Testis (tissue), 3 donors: ENCODE measurements around the gene SALL2. TPM values are rescaled to one million over a fixed set of nuclear protein-coding genes. Genes with fewer than 3 reads are reported as not detected.

Source experiments
- DNase-seq: peaks from one replicate; pipeline ENCODE4 v3.0.0-alpha.2; 2019
- H3K27ac ChIP-seq, 2 donors: fragments of 200-600 bp; sonication (generic); one replicate each; pipeline ENCODE4 v1.5.1; 2019
- H3K27me3 ChIP-seq: fragments of 200-600 bp; sonication (generic); one replicate; pipeline ENCODE4 v1.5.1; 2019
- H3K36me3 ChIP-seq: fragments of 200-600 bp; sonication (generic); one replicate; pipeline ENCODE4 v1.5.1; 2017; ENCODE audit warnings: low read depth; ENCODE audit errors: missing control alignments
- H3K4me1 ChIP-seq: fragments of 200-600 bp; sonication (generic); one replicate; pipeline ENCODE4 v1.5.1; 2019
- H3K4me3 ChIP-seq, 2 donors: fragments of 200-600 bp; sonication (generic); one replicate each; pipeline ENCODE4 v1.5.1; 2017 to 2019
- H3K9me3 ChIP-seq: fragments of 200-600 bp; sonication (generic); one replicate; pipeline ENCODE4 v1.5.1; 2017
- CTCF ChIP-seq, 3 experiments: fragments of 450-650 bp in 2 of 3; fragments of 200-600 bp in 1 of 3; sonication (generic) in 1 of 3; IDR thresholded peaks; one replicate each; pipeline ENCODE4 v1.5.1; 2016 to 2019; ENCODE audit warnings: antibody characterized with exemption in 3 of 3, mild to moderate bottlenecking in 2 of 3, moderate library complexity in 1 of 3
- POLR2A ChIP-seq: fragments of 450-650 bp; IDR thresholded peaks from one replicate; pipeline ENCODE4 v1.6.1; 2017; ENCODE audit warnings: antibody characterized with exemption, mild to moderate bottlenecking, moderate library complexity
- WGBS, 2 donors: methylation state at CpG; one replicate each; pipeline ENCODE4 v1.1.5; 2018; 5-methylcytosine and 5-hydroxymethylcytosine counted together
- intact Hi-C: fragments of 100-400 bp; cut with DNase I; formaldehyde crosslinking; loops from one replicate; pipeline ENCODE4 v1.15.1; 2023; ENCODE audit warnings: low total_unique reads
- polyA plus RNA-seq: library from polyadenylated mRNA; stranded (reverse); fragments of 350-450 nt; fragmentation: Illumina TruSeq; extraction: RNeasy Lipid Tissue Mini Kit (QIAGEN cat#74804); gene quantifications from one replicate; pipeline ENCODE4 v1.2.3, GENCODE V29; 2014; ENCODE audit warnings: low read depth, low replicate concordance; ENCODE audit not compliant: insufficient read depth
- total RNA-seq, 2 donors: library from RNA; depleted of rRNA; stranded (reverse); fragments of >200 nt; gene quantifications; one replicate each; pipeline ENCODE4 v1.2.3, GENCODE V29; 2016

Gene SALL2
- total and polyA plus RNA-seq, 3 donors from 2014 or later: 4.1 to 5.5 (median 5.0) TPM

GRCh38 chr14:21525571-21525961 is 580 bp downstream of the SALL2 start:
- 22 to 27% methylated on average over 7 to 11 of the region's 12 CpGs for WGBS, 2 donors
- DNase-seq: no peak
- peak overlapping the region; percentile 69 to 81 for H3K4me3 ChIP-seq
- intact Hi-C loops: no loop called here
- peaks cover 9% of the 10 kb centered on the region for H3K4me1 ChIP-seq
- H3K36me3 ChIP-seq: no peaks in the 10 kb centered on the region
- H3K27ac ChIP-seq: no peak overlapping the region
- no peaks in the 10 kb centered on the region for H3K27me3 ChIP-seq
- TF ChIP-seq POLR2A: no peak
- TF ChIP-seq CTCF (IDR thresholded peaks at IDR 0.05): no peak
- no peaks in the 10 kb centered on the region for H3K9me3 ChIP-seq

GRCh38 chr14:21524575-21525490 is 1.3 kb downstream of the SALL2 start:
- no peak for DNase-seq
- H3K27ac ChIP-seq: no peak overlapping the region
- WGBS, 2 donors: 66 to 77% methylated on average over 16 to 18 of the region's 18 CpGs
- no peaks in the 10 kb centered on the region for H3K9me3 ChIP-seq
- H3K4me1 ChIP-seq: peaks cover 9% of the 10 kb centered on the region
- TF ChIP-seq POLR2A: no peak
- TF ChIP-seq CTCF (IDR thresholded peaks at IDR 0.05): no peak
- no peaks in the 10 kb centered on the region for H3K36me3 ChIP-seq
- no peak overlapping the region for H3K4me3 ChIP-seq
- intact Hi-C loops: no loop called here
- H3K27me3 ChIP-seq: no peaks in the 10 kb centered on the region

- 84 to 97% methylated on average over 6 to 7 of the region's 7 CpGs for WGBS, 2 donors
- DNase-seq: no peak
- TF ChIP-seq CTCF (IDR thresholded peaks at IDR 0.05) (no peak), POLR2A (no peak)
- Histone ChIP-seq H3K27me3 (no peaks in the 10 kb centered on the region), H3K4me1 (peaks cover 9% of the 10 kb centered on the region), H3K27ac (no peak overlapping the region), H3K36me3 (no peaks in the 10 kb centered on the region), H3K9me3 (no peaks in the 10 kb centered on the region), H3K4me3 (no peak overlapping the region)
- intact Hi-C loops: no loop called here
Observed at GRCh38 chr14:21523203-21523602, 2.9 kb downstream of the SALL2 start.

- intact Hi-C loops: no loop called here
- no peaks in the 10 kb centered on the region for H3K36me3 ChIP-seq
- no peaks in the 10 kb centered on the region for H3K9me3 ChIP-seq
- H3K27ac ChIP-seq: no peak overlapping the region
- peaks cover 5% of the 10 kb centered on the region for H3K4me1 ChIP-seq
- WGBS, 2 donors: 82 to 87% methylated on average over 2 of the region's 2 CpGs
- H3K27me3 ChIP-seq: no peaks in the 10 kb centered on the region
- H3K4me3 ChIP-seq: no peak overlapping the region
- no peak for DNase-seq
- TF ChIP-seq CTCF (IDR thresholded peaks at IDR 0.05) (no peak), POLR2A (no peak)
Observed at GRCh38 chr14:21521501-21521900, 4.6 kb downstream of the SALL2 start.

GRCh38 chr14:21520767-21521166 is 5.4 kb downstream of the SALL2 start:
- Histone ChIP-seq H3K27me3 (no peaks in the 10 kb centered on the region), H3K4me1 (peaks cover 5% of the 10 kb centered on the region), H3K9me3 (no peaks in the 10 kb centered on the region), H3K27ac (no peak overlapping the region), H3K4me3 (no peak overlapping the region), H3K36me3 (no peaks in the 10 kb centered on the region)
- 90 to 96% methylated on average over 1 of the region's 1 CpG for WGBS, 2 donors
- no peak for TF ChIP-seq CTCF (IDR thresholded peaks at IDR 0.05)
- TF ChIP-seq POLR2A: no peak
- DNase-seq: no peak
- intact Hi-C loops: no loop called here
